ENCODE data around the gene CPB2. TPM values are rescaled to one million over a fixed set of nuclear protein-coding genes. Genes with fewer than 3 reads are reported as not detected.

The CPB2 gene
- total RNA-seq, 1 donor: not detected

DNA sequence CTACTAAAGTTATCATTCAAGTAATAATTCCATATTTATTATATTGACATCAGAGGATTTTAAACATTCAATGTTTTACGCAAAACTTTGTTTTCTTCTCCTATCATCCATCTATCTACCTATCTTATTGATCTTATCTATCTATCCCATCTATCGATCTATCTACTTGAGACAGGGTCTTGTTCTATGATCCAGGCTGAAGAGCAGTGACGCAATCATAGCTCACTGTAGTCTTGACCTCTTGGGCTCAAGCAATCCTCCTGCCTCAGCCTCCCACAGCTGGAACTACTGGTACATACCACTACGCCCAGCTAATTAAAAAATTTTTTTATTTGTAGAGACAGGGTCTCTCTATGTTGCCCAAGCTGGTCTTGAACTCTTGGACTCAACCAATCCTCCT, 79.7 kb downstream of the CPB2 start:
- peaks cover 37% of the 10 kb centered on the region for H3K79me2 ChIP-seq (ENCODE audit: insufficient read depth, low read length)
- H2AFZ ChIP-seq (ENCODE audit: low read length): no peak overlapping the region
- no peak overlapping the region for H3K4me2 ChIP-seq (ENCODE audit: insufficient read depth, low read length)
- H3K9me3 ChIP-seq (ENCODE audit: low read depth, low read length): no peaks in the 10 kb centered on the region
- H3K27me3 ChIP-seq (ENCODE audit: insufficient read depth, low read length): no peaks in the 10 kb centered on the region
- no peak overlapping the region for H3K27ac ChIP-seq (ENCODE audit: low read depth, low read length)
- H4K20me1 ChIP-seq (ENCODE audit: insufficient read depth, low read length): peaks cover 5% of the 10 kb centered on the region
- no peak for DNase-seq (ENCODE audit: insufficient read length, low spot score, missing footprints)
- no peak overlapping the region for H3K4me3 ChIP-seq (ENCODE audit: insufficient read depth, low read length)
- TF ChIP-seq, protein P1, sequence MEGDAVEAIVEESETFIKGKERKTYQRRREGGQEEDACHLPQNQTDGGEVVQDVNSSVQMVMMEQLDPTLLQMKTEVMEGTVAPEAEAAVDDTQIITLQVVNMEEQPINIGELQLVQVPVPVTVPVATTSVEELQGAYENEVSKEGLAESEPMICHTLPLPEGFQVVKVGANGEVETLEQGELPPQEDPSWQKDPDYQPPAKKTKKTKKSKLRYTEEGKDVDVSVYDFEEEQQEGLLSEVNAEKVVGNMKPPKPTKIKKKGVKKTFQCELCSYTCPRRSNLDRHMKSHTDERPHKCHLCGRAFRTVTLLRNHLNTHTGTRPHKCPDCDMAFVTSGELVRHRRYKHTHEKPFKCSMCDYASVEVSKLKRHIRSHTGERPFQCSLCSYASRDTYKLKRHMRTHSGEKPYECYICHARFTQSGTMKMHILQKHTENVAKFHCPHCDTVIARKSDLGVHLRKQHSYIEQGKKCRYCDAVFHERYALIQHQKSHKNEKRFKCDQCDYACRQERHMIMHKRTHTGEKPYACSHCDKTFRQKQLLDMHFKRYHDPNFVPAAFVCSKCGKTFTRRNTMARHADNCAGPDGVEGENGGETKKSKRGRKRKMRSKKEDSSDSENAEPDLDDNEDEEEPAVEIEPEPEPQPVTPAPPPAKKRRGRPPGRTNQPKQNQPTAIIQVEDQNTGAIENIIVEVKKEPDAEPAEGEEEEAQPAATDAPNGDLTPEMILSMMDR (IDR thresholded peaks at IDR 0.05; ENCODE audit: extremely low read depth, low read depth, low read length): no peak
- peaks cover 4% of the 10 kb centered on the region for H3K36me3 ChIP-seq (ENCODE audit: insufficient read depth, low read length)
- peaks cover 19% of the 10 kb centered on the region for H3K4me1 ChIP-seq (ENCODE audit: insufficient read depth, low read length)

GRCh38 chr13:46022481-46022880, 82.4 kb downstream of the CPB2 start:
- Histone ChIP-seq H3K79me2 (ENCODE audit: insufficient read depth, low read length) (peaks cover 19% of the 10 kb centered on the region), H3K4me1 (ENCODE audit: insufficient read depth, low read length) (peaks cover 19% of the 10 kb centered on the region), H3K36me3 (ENCODE audit: insufficient read depth, low read length) (peaks cover 14% of the 10 kb centered on the region), H3K27ac (ENCODE audit: low read depth, low read length) (no peak overlapping the region), H3K9me3 (ENCODE audit: low read depth, low read length) (no peaks in the 10 kb centered on the region), H3K4me2 (ENCODE audit: insufficient read depth, low read length) (no peak overlapping the region), H4K20me1 (ENCODE audit: insufficient read depth, low read length) (peaks cover 5% of the 10 kb centered on the region), H2AFZ (ENCODE audit: low read length) (no peak overlapping the region), H3K4me3 (ENCODE audit: insufficient read depth, low read length) (no peak overlapping the region), H3K27me3 (ENCODE audit: insufficient read depth, low read length) (no peaks in the 10 kb centered on the region)
- TF ChIP-seq, protein P1 (IDR thresholded peaks at IDR 0.05; ENCODE audit: extremely low read depth, low read depth, low read length): no peak
- DNase-seq (ENCODE audit: insufficient read length, low spot score, missing footprints): no peak

DNA sequence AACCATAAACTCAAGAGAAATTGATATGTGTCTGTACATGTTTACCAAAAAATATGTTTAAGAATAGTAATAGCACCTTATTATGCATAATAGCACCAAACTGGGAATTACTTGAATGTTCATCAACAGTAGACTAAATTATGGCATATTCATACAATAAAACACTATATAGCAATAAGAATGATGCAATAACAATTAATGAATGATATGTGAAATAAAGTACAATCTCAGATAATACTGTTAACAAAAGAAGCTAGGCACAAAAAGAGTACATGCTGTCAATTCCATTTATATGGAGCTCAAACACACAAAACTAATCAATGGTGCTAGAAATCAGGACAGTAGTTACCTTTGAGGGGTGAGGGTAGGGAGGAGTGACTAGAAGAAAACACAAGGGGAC, 88.6 kb downstream of the CPB2 start:
- H3K27ac ChIP-seq (ENCODE audit: low read depth, low read length): no peak overlapping the region
- H3K27me3 ChIP-seq (ENCODE audit: insufficient read depth, low read length): no peaks in the 10 kb centered on the region
- H3K9me3 ChIP-seq (ENCODE audit: low read depth, low read length): no peaks in the 10 kb centered on the region
- no peaks in the 10 kb centered on the region for H3K4me1 ChIP-seq (ENCODE audit: insufficient read depth, low read length)
- no peak overlapping the region for H2AFZ ChIP-seq (ENCODE audit: low read length)
- no peaks in the 10 kb centered on the region for H3K79me2 ChIP-seq (ENCODE audit: insufficient read depth, low read length)
- H4K20me1 ChIP-seq (ENCODE audit: insufficient read depth, low read length): no peaks in the 10 kb centered on the region
- no peak overlapping the region for H3K4me2 ChIP-seq (ENCODE audit: insufficient read depth, low read length)
- DNase-seq (ENCODE audit: insufficient read length, low spot score, missing footprints): no peak
- peaks cover 27% of the 10 kb centered on the region for H3K36me3 ChIP-seq (ENCODE audit: insufficient read depth, low read length)
- H3K4me3 ChIP-seq (ENCODE audit: insufficient read depth, low read length): no peak overlapping the region
- TF ChIP-seq, protein P1 (IDR thresholded peaks at IDR 0.05; ENCODE audit: extremely low read depth, low read depth, low read length): no peak

DNA sequence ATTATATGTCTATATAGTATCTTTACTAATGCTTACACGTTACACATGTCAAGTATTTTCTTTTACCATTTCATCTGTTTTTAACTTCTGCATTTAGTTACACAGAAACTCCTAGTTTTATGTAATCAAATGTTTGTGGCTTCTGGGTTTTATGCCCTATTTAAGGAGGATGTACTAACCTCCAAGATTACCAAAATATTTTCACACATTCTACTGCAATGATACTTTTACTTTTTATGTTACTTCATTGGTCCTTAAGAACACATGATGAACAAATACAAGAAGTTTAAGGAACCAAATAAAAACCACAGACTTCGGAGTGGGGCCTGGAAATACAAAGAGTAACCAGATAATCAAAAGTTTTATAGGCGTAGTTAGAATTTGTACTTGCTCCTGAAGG, 89.5 kb downstream of the CPB2 start:
- no peak overlapping the region for H3K27ac ChIP-seq (ENCODE audit: low read depth, low read length)
- no peaks in the 10 kb centered on the region for H3K27me3 ChIP-seq (ENCODE audit: insufficient read depth, low read length)
- TF ChIP-seq, protein P1 (IDR thresholded peaks at IDR 0.05; ENCODE audit: extremely low read depth, low read depth, low read length): no peak
- H3K9me3 ChIP-seq (ENCODE audit: low read depth, low read length): no peaks in the 10 kb centered on the region
- no peak overlapping the region for H2AFZ ChIP-seq (ENCODE audit: low read length)
- peaks cover 32% of the 10 kb centered on the region for H3K36me3 ChIP-seq (ENCODE audit: insufficient read depth, low read length)
- H3K4me1 ChIP-seq (ENCODE audit: insufficient read depth, low read length): no peaks in the 10 kb centered on the region
- H3K4me2 ChIP-seq (ENCODE audit: insufficient read depth, low read length): no peak overlapping the region
- no peaks in the 10 kb centered on the region for H3K79me2 ChIP-seq (ENCODE audit: insufficient read depth, low read length)
- no peak overlapping the region for H3K4me3 ChIP-seq (ENCODE audit: insufficient read depth, low read length)
- no peaks in the 10 kb centered on the region for H4K20me1 ChIP-seq (ENCODE audit: insufficient read depth, low read length)
- no peak for DNase-seq (ENCODE audit: insufficient read length, low spot score, missing footprints)

Measured in osteoblast (primary cell).